Tibial nerve (tissue), 3 donors: Measurements from ENCODE around the gene ERFE.

Experiments
- POLR2A ChIP-seq, 2 donors: fragments of 450-650 bp; IDR thresholded peaks; one replicate each; pipeline ENCODE4 v1.6.1; 2017; ENCODE audit warnings: antibody characterized with exemption in 2 of 2, mild to moderate bottlenecking in 2 of 2, moderate library complexity in 2 of 2
- TF ChIP-seq, protein P1 (sequence below), 5 experiments: fragments of 200-600 bp in 3 of 5; fragments of 450-650 bp in 2 of 5; sonication (generic) in 3 of 5; IDR thresholded peaks; one replicate each; pipeline ENCODE4 v1.5.1; 2016 to 2019; ENCODE audit warnings: antibody characterized with exemption in 5 of 5, mild to moderate bottlenecking in 3 of 5, moderate library complexity in 2 of 5

DNA sequence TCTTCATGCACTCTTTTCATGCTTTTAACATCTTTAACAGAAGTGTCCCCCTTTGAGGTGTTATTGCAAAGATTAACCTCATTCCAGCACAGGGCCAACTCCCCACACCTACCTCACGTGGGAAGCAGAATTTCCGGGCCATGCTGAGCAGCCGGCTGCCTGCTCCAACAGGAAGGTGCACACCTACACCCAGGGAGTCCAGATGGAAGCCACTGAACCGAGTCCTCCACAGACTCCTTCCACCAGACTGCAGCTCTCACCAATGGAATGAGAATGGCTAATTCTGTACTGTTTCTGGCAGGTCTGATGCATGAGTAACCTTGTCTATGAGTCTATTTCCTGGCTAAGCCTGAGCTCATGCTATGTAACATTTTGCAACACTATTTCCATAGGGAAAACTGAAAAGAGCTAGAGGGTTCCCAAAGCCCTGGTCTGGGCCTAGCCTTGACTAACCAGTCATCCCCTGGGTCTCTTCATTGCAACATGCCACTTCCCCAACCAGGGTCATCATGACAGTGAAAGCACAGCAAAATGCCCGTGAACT, 11.0 kb downstream of the ERFE start:
- TF ChIP-seq, protein P1, sequence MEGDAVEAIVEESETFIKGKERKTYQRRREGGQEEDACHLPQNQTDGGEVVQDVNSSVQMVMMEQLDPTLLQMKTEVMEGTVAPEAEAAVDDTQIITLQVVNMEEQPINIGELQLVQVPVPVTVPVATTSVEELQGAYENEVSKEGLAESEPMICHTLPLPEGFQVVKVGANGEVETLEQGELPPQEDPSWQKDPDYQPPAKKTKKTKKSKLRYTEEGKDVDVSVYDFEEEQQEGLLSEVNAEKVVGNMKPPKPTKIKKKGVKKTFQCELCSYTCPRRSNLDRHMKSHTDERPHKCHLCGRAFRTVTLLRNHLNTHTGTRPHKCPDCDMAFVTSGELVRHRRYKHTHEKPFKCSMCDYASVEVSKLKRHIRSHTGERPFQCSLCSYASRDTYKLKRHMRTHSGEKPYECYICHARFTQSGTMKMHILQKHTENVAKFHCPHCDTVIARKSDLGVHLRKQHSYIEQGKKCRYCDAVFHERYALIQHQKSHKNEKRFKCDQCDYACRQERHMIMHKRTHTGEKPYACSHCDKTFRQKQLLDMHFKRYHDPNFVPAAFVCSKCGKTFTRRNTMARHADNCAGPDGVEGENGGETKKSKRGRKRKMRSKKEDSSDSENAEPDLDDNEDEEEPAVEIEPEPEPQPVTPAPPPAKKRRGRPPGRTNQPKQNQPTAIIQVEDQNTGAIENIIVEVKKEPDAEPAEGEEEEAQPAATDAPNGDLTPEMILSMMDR (IDR thresholded peaks at IDR 0.05), result no peak
- TF ChIP-seq POLR2A (IDR thresholded peaks at IDR 0.05), result no peak
